ENCODE results near the gene MARCHF6. TPM values are rescaled to one million over a fixed set of nuclear protein-coding genes. Genes with fewer than 3 reads are reported as not detected.
"Not testable (repeated sequence)": the region's sequence is repeated elsewhere in the genome, so short reads cannot be mapped to it uniquely, and the experiment has no call there.

The MARCHF6 gene
- total RNA-seq, 1 donor from 2014 or later: 190 TPM

DNA sequence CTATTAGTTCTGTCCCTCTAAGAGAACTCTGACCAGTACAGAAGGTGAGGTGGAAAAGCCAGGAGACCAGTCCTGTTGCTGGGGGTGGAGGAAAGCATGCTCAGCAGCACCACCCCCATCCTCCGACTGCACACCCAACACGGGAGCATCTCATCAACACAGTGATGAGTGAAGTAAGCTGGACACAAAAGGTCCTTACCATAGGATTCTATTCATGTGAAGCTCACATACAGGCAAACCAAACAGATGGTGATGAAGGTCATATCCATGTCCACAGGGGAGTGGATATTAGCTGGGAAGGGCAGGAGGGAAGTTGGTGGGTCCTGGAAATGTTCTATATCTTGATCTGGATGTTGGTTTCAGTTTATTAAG, 14.8 kb upstream of the MARCHF6 start:
- Mint-ChIP-seq H3K4me3 (ENCODE audit: unreplicated experiment) (no peak overlapping the region), H3K9me3 (ENCODE audit: unreplicated experiment) (no peaks in the 10 kb centered on the region)

GRCh38 chr5:10339058-10339811, 14.3 kb upstream of the MARCHF6 start:
- Mint-ChIP-seq H3K9me3 (ENCODE audit: unreplicated experiment) (no peaks in the 10 kb centered on the region), H3K4me3 (ENCODE audit: unreplicated experiment) (no peak overlapping the region), H3K27me3 (ENCODE audit: unreplicated experiment) (no peaks in the 10 kb centered on the region), H3K27ac (ENCODE audit: unreplicated experiment) (no peak overlapping the region), H3K36me3 (ENCODE audit: unreplicated experiment) (no peaks in the 10 kb centered on the region), H3K4me1 (ENCODE audit: unreplicated experiment) (peaks cover 4% of the 10 kb centered on the region)
- TF ChIP-seq CTCF (IDR thresholded peaks at IDR 0.05): no peak
- DNase-seq (ENCODE audit: extremely low spot score, unreplicated experiment): peak; percentile 76

More for the DNA sequence above, 14.8 kb upstream of the MARCHF6 start:
- no peak for DNase-seq (ENCODE audit: extremely low spot score, unreplicated experiment)
- TF ChIP-seq CTCF (IDR thresholded peaks at IDR 0.05): no peak
- Mint-ChIP-seq H3K4me1 (ENCODE audit: unreplicated experiment) (peaks cover 4% of the 10 kb centered on the region), H3K27me3 (ENCODE audit: unreplicated experiment) (no peaks in the 10 kb centered on the region), H3K27ac (ENCODE audit: unreplicated experiment) (no peak overlapping the region), H3K36me3 (ENCODE audit: unreplicated experiment) (no peaks in the 10 kb centered on the region)

- Mint-ChIP-seq H3K4me1 (ENCODE audit: unreplicated experiment) (peaks cover 1% of the 10 kb centered on the region), H3K4me3 (ENCODE audit: unreplicated experiment) (no peak overlapping the region), H3K27me3 (ENCODE audit: unreplicated experiment) (no peaks in the 10 kb centered on the region), H3K27ac (ENCODE audit: unreplicated experiment) (no peak overlapping the region), H3K9me3 (ENCODE audit: unreplicated experiment) (no peaks in the 10 kb centered on the region), H3K36me3 (ENCODE audit: unreplicated experiment) (no peaks in the 10 kb centered on the region)
- DNase-seq (ENCODE audit: extremely low spot score, unreplicated experiment): no peak
- no peak for TF ChIP-seq CTCF (IDR thresholded peaks at IDR 0.05)
These were observed 13.5 kb upstream of the MARCHF6 start for GRCh38 chr5:10339958-10340357.

DNA sequence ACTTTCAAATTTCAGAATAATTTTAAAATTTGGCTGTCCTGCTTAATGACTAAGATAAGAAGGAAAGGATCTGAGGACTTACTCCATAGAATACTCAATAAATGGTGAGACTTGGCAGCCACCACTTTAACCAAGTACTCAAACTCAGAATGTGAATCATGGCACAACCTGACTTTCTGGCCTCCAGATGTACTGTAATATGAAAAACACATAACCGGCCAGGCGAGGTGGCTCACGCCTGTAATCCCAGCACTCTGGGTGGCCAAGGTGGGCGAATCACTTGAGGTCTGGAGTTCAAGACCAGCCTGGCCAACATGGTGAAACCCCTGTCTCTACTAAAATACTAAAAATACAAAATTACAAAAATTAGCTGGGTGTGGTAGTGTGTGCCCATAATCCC, 10.0 kb upstream of the MARCHF6 start:
- no peak for DNase-seq (ENCODE audit: extremely low spot score, unreplicated experiment)
- Mint-ChIP-seq H3K27ac (ENCODE audit: unreplicated experiment) (no peak overlapping the region), H3K27me3 (ENCODE audit: unreplicated experiment) (no peaks in the 10 kb centered on the region), H3K4me1 (ENCODE audit: unreplicated experiment) (no peaks in the 10 kb centered on the region), H3K4me3 (ENCODE audit: unreplicated experiment) (no peak overlapping the region), H3K36me3 (ENCODE audit: unreplicated experiment) (no peaks in the 10 kb centered on the region), H3K9me3 (ENCODE audit: unreplicated experiment) (no peaks in the 10 kb centered on the region)
- no peak for TF ChIP-seq CTCF (IDR thresholded peaks at IDR 0.05)

GRCh38 chr5:10344461-10345106, 8.9 kb upstream of the MARCHF6 start:
- not testable (repeated sequence) for H3K4me3 Mint-ChIP-seq (ENCODE audit: unreplicated experiment); H3K27ac Mint-ChIP-seq (ENCODE audit: unreplicated experiment); H3K9me3 Mint-ChIP-seq (ENCODE audit: unreplicated experiment); H3K4me1 Mint-ChIP-seq (ENCODE audit: unreplicated experiment); H3K27me3 Mint-ChIP-seq (ENCODE audit: unreplicated experiment); DNase-seq (ENCODE audit: extremely low spot score, unreplicated experiment); H3K36me3 Mint-ChIP-seq (ENCODE audit: unreplicated experiment)

Measured in osteocyte (in vitro differentiated cells).